HG03135 (cell line): ENCODE measurements around the gene ABHD2.

ENCODE experiments used
- ATAC-seq: cut with Tn5 transposase; IDR thresholded peaks from one replicate; pipeline ENCODE4 v1.9.1; 2021; ENCODE audit warnings: mild to moderate bottlenecking, moderate library complexity; ENCODE audit not compliant: unreplicated experiment

Gene ABHD2

DNA sequence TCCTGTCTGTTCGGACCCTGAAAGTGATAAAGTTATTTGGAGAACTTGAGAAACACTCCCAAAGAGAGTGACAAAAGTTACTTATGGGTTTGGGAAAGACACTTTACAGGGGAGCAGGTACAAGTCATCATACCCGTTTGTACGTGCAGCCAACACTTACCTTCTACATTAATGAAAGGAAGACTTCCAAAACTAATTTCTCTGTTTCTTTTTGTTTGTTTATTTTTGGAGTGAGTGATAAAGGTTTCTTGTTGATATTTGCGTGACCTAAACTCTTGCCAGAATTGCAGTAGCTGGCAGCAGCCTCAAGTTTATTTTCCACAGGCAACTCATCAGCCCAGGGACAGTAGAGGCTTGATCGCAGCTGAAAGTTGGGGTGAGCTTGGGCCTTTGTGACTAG lies 8.4 kb downstream of the ABHD2 start:
- no peak for ATAC-seq

DNA sequence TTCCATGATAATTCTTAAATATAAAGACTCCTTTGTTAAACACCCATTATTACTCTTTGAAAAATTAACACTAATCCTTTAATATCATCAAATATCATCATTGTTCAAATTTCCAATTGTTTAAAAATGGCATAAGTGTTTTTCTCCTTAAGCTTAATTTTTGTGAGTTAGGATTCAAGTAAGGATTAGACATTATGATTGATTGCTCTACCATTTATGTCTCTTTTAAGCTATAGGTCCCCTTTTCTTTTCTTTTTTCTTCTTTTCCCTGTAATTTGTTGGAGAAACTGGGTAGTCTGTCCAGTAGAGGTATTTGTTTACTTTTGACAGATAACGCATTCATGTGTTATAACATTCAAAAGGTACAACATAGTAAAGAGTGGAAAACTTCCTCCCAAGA lies 9.1 kb downstream of the ABHD2 start:
- no peak for ATAC-seq

DNA sequence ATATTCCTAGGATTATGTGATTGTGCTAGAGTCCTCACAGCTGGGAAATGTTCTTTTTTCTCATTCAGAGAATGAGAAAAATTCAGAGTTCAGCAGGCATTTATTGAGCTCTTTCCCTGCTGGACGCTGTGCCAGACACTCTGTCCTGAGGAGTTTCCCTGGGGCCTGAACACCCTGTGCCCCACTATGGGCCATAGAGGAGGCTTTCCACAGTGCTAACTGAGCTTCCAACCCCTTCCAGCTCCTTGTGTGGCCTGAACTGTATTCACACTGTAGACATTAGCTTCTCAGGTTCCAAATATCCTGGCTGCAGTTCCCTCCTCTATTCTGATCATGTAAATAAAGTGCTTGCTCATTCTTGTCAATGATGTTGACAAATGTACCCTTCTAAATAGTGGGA lies 10.0 kb downstream of the ABHD2 start:
- ATAC-seq, result no peak

DNA sequence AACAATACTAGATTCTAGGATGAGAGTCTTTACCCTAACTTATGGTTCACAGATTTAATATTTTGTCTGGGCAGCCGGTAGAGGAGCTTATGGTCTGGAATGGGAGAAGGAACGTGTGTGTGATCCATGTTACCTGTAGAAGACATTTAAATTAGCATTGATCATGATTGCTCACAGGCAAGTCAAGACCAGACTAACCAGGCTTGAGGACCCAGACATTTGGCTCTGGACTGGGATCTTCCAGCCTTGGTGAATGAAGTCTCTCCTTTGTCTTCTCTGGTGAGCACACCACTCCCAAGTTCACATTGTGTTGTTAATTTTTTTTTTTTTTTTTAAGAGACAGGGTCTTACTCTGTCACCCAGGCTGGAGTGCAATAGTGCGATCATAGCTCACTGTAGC lies 11.7 kb downstream of the ABHD2 start:
- ATAC-seq, result no peak

DNA sequence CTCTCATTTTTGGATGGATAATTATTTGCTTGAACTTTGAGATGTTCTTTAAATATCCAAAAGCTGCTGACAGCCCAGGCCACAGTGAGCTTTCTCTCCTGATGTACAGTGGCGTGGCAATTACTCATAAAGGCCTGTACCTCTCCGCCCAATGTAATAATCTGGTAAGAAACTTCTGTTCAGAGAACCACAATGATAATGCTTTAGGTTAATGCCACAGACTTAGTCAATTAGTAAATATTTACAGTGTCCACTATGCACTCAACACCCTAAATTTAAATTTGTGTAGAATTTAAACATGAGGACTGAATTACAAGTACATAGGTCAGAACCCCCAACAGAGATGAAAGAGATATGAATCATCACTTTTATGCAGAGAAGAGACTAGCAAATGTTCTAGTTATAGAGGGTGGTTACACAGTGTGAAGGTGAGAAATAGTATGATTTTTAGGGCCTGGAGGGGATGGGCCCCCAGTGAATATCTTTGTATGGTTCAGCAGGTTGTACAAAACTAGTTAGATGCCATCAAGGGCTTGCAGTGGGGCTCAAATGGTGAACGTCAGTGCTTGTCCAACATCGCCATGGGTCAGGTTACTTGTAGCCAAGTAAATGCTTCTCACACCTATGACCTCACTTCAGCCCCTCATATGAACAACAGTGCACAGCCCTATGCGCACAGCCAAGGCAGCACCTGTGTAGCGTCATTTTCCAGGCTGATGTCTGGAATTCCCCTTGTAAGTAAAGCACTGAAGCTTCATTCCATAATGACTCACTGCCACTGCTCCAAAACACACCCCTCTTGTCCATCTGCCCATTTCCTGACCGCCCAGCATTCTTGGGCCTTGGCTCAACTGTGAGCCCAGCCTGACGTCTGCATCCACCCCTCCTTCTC lies 13.3 kb downstream of the ABHD2 start:
- ATAC-seq, result no peak

GRCh38 chr15:89103481-89104171 lies 15.4 kb downstream of the ABHD2 start:
- ATAC-seq, result no peak

- ATAC-seq, result no peak
Measured at GRCh38 chr15:89104172-89104564, 15.9 kb downstream of the ABHD2 start.

DNA sequence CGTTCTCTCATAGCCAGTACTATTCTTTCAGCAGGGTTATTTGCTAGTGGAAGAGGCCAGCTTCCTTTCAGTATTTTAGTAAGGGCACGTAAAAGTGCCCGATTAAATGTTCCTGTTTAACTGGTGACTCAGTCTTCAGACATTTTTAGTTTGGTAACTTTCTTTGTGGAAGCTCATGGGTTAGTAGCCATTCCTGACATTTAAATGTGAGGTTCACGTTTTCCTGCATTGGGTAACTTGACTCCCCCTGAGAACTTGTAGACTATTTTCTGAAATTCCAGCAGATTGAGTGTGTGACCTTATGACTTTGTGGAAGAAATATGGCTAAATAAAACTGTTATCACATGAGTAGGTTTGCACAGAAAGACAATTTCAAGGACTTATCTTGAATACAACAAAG lies 16.9 kb downstream of the ABHD2 start:
- no peak for ATAC-seq

DNA sequence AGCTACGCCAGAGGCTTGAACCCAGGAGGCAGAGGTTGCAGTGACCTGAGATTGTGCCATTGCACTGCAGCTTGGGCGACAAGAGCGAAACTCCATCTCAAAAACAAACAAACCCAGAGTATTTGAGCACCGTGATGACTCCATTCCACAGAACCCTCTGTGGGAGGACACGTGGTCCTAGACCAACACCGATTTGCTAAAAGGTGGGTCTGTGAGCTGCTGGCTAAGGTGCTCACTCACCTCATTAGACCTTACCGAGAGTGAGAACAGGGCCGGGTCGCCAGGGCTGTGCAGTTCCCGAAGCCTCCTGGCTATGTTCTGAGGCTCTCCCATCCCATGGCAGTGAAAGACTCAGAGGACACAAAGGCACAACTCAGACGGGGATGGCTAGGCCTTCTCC lies 17.9 kb downstream of the ABHD2 start:
- ATAC-seq, result no peak

GRCh38 chr15:89107984-89108383 lies 19.7 kb downstream of the ABHD2 start:
- ATAC-seq, result no peak

- ATAC-seq, result no peak
Measured at GRCh38 chr15:89108835-89109234, 20.6 kb downstream of the ABHD2 start.

GRCh38 chr15:89109238-89109637 lies 21.0 kb downstream of the ABHD2 start:
- no peak for ATAC-seq

DNA sequence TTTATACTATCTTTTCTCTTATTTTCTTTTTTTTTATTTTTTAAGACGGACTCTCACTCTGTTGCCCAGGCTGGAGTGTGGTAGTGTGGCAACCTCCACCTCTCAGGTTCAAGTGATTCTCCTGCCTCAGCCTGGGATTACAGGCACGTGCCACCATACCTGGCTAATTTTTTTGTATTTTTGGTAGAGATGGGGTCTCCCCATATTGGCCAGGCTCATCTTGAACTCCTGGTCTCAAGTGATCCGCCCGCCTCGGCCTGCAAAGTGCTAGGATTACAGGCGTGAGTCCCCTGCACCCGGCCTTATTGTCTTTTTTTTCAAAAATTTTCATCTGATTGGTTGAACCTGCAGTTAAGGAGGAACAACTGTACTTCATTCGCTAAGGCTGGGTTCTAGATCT lies 21.8 kb downstream of the ABHD2 start:
- ATAC-seq, result no peak

DNA sequence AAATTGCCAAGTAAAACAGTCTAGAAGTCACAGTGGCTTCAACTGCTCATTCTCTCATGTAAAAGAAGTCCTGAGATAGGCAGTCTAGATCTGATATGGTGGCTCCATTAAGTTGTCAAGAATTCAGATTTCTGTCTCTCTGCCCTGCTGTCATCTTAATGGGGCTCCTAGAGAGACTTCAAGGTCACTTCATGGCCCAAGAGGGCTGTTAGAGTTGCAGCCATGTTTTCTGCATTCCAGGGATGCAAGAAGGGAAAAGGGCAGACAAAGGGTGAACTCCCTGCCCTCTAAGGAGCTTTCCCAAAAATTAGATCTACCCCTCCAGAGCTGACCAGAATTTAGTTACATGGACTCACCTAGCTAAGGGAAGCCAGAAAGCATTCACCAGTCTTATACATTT lies 23.1 kb downstream of the ABHD2 start:
- no peak for ATAC-seq

GRCh38 chr15:89111961-89112340 lies 23.7 kb downstream of the ABHD2 start:
- no peak for ATAC-seq

- ATAC-seq, result no peak
Measured at GRCh38 chr15:89112341-89112971, 24.2 kb downstream of the ABHD2 start.

GRCh38 chr15:89113296-89114024 lies 25.2 kb downstream of the ABHD2 start:
- no peak for ATAC-seq

DNA sequence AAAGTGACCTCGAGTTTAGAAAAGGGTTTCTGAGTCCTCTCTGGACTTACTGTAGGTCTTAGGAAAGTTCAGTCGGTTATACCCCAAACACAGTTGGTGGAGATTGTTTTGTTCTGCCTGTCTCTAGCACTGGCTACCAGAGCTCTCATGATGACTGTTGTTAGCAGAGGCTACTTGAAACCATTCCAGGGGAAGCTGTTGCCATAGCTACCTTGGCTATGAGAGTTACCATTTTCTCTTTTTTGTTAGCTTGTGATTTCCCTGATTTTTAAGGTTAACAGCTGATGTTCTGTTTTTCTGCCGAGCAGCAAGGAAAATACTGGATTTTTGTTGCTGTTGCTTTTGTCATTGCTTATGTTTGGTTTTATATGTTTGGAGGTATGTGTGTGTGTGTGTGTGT lies 26.7 kb downstream of the ABHD2 start:
- no peak for ATAC-seq

GRCh38 chr15:89115547-89115946 lies 27.3 kb downstream of the ABHD2 start:
- ATAC-seq, result no peak

DNA sequence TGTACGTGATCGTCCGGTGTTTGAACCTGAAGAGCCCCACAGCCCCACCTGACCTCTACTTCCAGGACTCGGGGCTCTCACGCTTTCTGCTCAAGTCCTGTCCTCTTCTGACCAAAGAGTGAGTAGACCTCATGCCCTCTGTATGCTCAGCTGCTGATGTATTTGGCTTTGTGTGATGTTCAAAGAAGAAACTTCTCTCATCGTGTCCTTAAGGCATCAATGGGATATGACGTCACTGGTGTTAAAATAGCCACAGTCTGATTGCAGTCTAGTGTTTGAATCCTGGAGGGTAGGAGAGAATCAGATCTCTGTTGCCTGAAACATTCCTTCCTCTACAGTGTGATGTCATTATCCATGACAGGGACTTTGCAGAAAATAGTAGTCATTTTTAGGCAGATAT lies 28.1 kb downstream of the ABHD2 start:
- no peak for ATAC-seq

DNA sequence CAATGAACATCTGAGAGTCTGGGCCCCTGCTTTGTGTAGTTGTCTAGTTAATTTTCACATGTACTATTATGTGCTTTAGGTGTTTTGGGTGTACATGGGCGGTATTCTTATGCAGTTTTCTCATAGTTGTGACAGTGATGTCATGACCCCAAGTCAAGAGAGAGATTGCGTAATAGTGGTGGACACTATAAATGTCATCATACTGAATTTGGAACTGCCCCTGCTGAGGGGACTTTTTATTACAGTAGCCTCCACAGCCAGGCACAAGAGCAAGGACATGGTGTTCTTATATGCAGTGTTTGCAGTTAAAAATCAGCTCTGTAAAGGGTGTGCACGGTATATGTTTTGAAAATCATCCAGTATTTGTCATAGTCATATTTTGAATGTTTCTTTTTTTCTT lies 29.5 kb downstream of the ABHD2 start:
- ATAC-seq, result no peak
